Thyroid gland (tissue), 4 donors: ENCODE measurements around the gene ATG16L1.

Source experiments
- POLR2A ChIP-seq, 2 donors: fragments of 450-650 bp; IDR thresholded peaks; one replicate each; pipeline ENCODE4 v1.6.1; 2017; ENCODE audit warnings: antibody characterized with exemption in 2 of 2, mild to moderate bottlenecking in 2 of 2, moderate library complexity in 1 of 2
- TF ChIP-seq, protein P1 (sequence below), 6 experiments: fragments of 200-600 bp in 3 of 6; fragments of 450-650 bp in 3 of 6; sonication (generic) in 3 of 6; IDR thresholded peaks; one replicate each; pipeline ENCODE4 v1.5.1; 2016 to 2019; ENCODE audit warnings: antibody characterized with exemption in 6 of 6, mild to moderate bottlenecking in 2 of 6, inconsistent platforms in 1 of 6, moderate library complexity in 1 of 6

DNA sequence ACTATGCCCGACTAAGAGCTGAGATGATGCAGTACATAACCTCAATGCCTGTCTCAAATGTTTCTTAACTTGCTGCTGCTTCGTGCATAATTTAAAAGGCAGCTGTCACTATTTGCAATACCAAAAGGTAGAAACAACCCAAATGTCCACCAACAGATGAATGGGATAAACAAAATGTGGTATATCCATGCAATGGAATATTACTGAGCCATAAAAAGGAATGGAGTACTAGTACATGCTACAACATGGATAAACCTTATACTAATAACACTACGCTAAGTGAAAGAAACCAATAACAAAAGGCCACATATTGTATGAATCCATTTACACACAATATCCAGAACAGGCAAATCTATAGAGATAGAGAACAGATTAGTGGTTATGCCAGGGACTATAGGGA lies 89.8 kb downstream of the ATG16L1 start:
- TF ChIP-seq, protein P1, sequence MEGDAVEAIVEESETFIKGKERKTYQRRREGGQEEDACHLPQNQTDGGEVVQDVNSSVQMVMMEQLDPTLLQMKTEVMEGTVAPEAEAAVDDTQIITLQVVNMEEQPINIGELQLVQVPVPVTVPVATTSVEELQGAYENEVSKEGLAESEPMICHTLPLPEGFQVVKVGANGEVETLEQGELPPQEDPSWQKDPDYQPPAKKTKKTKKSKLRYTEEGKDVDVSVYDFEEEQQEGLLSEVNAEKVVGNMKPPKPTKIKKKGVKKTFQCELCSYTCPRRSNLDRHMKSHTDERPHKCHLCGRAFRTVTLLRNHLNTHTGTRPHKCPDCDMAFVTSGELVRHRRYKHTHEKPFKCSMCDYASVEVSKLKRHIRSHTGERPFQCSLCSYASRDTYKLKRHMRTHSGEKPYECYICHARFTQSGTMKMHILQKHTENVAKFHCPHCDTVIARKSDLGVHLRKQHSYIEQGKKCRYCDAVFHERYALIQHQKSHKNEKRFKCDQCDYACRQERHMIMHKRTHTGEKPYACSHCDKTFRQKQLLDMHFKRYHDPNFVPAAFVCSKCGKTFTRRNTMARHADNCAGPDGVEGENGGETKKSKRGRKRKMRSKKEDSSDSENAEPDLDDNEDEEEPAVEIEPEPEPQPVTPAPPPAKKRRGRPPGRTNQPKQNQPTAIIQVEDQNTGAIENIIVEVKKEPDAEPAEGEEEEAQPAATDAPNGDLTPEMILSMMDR (IDR thresholded peaks at IDR 0.05) = no peak
- no peak for TF ChIP-seq POLR2A (IDR thresholded peaks at IDR 0.05)
